NCI-H510A treated with DMSO at 0.1 percent for 48 hours (cell line): ENCODE results near the gene TRIM6.
"Not testable (repeated sequence)": the region's sequence is repeated elsewhere in the genome, so short reads cannot be mapped to it uniquely, and the experiment has no call there.

Source experiments
- DNase-seq: peaks from one replicate; lab custom pipeline; 2025; lab: John Stamatoyannopoulos, UW

TRIM6 gene, protein sequence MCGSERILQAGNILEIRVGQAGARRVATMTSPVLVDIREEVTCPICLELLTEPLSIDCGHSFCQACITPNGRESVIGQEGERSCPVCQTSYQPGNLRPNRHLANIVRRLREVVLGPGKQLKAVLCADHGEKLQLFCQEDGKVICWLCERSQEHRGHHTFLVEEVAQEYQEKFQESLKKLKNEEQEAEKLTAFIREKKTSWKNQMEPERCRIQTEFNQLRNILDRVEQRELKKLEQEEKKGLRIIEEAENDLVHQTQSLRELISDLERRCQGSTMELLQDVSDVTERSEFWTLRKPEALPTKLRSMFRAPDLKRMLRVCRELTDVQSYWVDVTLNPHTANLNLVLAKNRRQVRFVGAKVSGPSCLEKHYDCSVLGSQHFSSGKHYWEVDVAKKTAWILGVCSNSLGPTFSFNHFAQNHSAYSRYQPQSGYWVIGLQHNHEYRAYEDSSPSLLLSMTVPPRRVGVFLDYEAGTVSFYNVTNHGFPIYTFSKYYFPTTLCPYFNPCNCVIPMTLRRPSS

DNA sequence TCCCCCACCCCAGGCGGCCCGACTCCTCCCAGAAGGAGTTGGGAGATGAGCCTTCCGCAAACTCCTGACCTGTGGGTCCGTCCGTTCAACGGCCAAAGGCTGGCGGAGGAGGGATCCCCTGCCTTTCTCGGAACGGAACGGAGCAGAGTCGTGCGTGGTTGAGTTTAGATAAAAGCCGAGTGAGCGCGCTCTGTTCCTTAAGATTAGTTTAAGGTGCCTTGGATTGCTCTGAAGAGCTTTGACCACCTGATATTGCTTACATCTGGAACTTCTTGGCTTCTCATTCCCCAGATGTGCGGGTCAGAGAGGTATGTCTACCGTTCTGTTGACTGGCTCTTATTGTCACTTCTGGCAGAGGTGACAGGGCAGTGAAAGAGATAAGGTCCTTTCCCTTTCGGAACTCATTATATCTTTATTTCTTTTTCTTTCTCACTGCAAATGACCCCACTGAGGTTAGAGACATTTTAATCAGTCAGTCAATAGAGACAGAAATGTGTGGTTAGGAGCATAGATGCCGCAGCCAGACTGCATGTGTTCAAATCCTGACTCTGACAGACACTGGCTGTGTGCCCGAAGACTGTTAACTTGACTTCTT, at the start of gene TRIM6:
TSS of gene TRIM6 (plus strand) at position 31 of the 595 bp plus-strand sequence. CDS start at position 292, 261 bp downstream.
- DNase-seq = no peak

DNA sequence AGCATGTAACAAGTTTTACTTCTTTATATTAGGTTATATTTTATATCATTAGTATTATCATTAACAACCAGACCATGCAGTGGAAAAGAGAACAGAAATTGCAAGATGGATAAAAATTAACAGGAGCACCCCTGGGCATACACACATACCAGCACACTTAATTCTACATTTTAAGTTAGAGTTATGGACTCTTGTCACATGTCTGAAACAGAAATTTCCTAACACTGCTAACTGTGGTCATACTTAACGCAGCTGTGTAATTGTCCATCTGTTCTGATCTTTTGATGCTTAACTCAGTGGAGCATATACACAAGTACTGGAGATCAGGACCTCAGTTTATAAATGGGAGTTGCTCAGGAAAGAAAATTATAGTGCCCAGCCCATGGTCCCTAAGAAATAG, 48.5 kb upstream of the TRIM6 start:
- DNase-seq = no peak

DNA sequence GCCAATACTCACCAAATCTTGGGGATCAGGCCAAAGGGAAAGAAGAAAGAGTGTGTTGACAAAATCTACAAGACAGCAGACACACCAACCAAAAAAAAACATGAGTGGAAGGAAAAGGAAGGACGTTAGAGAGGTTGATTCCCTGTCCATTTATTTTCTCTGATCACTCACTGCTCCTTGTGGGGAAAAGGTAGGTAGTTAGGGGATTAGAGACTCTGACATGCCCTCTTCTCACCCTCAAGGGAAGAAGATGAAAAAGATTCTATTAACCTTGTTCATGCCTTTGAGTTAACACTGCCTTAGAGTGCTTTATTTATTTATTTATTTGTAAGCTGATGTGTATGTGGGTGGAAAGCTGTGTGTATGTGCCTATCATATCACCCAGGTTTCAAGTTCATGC, 48.0 kb upstream of the TRIM6 start, which contains the start of gene OR52H1:
TSS of gene OR52H1 (minus strand) at position 101 of the 400 bp plus-strand sequence. CDS start 3,035 bp downstream, outside the sequence.
- DNase-seq = no peak

DNA sequence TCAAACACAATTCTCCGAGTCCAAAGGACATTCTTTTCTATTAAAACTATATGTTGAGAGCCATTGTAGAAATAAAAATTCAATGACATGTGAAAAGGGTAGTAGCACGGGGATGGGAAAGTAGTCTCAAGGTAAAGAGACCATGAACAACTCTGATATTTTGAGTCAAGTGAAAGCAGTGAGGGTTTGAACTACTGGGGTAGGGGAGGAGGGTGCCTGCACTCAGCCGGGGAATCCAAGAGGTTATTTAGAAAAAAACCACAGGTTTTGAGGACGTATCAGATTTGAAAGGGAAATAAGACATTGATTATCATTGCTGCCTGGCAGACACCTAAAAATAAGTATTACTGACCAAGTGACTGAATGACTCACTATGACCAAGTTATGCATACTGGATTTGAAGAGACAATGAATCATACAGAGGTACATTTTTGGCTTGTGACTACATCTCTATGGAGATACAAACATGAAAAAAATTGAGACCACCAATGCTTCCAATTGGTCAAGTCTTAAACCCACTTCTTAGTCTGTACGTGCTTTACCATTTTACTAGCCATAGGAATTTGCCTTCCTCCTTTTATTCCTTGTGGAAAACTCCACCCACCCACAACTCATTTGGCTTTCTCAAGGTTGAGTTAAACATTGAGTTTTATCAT, 45.9 kb upstream of the TRIM6 start:
- no peak for DNase-seq

DNA sequence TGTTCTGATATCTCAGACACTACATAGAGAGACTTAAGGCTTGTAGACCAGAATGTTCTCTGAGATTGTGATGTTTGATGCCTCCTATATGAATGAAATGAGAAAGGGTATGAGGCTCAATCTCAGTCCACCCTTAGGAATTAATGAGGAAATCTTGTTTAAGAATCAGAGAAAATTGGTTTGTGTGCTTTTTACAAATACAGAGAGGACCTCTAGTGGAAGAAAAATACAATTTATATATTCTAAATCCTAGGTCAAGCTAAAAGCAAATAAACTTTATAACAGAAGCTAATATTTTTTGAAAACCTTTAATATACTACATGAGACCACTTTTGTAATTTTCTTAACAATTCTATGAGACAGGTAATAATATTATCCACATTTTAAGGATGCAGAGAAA, 43.1 kb upstream of the TRIM6 start:
- DNase-seq = peak; percentile 7

DNA sequence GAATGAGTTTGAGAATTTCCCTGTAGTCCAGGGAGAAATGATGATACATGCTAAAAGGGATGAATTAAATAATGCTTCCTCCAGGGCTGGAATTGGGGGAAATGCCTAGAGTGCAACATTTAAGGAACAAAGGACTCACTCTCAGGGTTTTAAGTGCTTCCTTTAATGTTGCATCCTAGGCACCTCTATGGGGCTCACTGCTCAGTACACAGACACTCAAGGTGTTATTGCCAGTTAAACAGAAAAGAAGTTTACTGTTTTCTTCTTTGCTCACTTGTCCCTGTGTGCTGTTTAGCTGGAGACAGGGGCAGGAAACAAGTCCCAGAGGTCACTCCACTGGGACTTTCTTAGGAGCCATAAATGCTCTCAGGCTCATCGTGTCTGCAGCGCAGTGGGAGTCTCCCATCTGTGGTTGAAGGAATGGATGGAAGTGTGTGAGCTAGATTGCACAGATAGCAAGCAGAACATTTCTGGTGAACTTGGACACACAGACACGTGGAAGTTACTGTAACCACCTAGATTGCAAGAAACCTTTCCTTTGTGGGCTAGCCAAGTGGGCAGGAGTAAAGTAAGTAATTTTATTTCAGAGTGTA, 39.7 kb upstream of the TRIM6 start:
- no peak for DNase-seq

DNA sequence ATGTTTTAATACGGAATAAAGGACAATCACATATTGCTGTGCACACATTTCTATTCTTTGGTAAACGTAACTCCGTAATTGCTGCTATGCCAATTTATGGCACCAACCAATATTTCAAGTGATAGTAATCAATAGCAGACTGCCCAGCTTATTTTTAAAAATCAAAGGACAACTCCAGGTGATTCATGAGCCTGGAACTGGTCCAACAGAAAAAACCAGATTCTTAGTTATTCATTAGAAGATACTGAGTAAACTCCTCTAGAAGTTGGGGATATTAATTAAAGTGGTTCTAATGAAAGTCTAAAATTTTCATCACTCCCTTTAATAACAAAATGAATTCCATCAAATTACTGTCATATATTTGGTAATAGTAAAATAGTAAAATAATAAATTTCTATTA, 38.7 kb upstream of the TRIM6 start:
- DNase-seq = no peak

DNA sequence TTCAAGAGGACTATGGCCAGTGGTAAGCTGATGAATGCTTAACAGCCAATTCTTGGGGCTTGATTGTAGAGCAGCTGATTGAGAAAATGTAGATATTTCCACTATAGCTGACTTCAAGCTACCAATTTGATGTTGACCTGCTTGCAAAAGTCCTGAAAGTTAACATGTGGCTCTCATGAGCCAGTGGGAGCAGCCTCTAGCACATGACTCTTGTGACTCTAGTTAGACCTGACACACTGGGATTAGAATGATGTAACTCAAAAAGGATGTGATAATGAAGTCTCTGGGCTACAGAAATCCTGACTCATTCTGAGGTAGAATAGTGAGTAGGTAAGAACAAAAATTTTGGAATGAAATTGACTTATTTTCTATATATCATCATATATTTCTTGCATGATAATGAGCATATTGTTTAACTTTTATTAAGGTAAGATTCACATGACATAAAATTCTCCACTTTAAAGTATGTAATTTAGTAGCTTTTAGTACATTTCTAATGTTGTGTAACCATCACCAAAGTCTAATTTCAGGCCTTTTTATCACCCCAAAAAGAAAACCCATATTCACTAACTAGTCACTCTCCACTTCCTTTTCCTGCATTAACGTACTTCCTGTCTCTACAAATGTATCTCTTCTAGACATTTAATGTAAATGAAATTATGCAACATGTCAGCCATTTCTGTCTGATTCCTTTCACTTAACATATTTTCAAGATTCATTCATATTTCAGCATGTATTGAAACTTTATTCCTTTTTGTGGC, 32.0 kb upstream of the TRIM6 start:
- DNase-seq = no peak

DNA sequence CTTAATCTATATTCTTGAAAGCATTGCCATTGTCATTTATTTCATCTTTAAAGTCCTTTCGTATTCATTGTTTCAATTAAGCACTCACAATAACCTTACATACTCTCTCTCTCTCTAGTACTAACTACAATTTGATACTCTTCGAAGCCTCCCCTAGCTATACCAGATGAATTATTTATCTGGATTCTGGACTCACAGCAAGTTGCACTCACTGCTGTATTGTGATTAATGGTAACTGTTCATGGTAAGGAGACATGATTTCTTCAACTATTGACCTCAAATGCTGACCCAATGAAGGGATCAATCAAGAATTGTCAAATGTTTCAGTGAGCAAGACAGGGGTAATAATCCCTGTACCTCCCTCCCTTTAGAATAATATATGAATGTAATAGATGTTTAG, 21.8 kb upstream of the TRIM6 start:
- no peak for DNase-seq

DNA sequence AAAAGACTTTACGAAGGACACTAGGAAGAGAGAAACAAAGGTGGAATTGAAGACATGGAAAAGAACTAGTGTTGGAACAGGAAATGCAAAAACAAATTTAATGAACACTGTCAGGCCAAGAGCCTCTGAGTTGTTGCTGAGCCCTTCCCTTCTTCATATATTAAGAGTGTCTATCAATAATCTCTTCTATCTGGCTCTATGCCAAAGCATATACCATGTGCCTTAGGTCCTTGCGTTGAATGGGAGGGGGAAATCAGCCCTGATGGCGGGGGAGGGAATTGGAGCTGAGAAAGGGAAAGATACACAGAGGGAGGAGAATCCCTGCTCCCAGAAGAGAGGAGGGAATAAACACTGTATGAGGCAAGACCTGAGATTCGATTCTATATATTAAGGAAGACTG, 21.3 kb upstream of the TRIM6 start:
- peak; percentile 29 for DNase-seq

DNA sequence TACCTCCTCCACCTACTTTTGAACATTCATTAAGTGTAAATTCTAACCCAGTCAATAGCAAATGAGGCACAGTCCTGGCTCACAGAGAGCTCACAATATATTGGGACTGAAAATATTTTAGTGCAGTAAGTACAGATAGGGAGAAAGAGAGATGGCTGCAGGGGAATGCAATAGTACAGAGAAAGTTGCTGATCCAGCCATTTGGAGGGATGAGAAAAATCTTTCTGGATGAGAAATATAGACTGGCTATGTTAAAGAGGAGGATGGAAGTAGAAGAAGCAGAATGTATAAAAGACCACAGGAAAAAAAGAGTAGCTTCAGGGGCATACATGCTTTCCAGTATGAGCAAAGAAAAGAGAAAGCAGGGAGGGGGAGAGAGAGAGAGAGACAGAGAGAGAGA, 19.3 kb upstream of the TRIM6 start:
- no peak for DNase-seq

DNA sequence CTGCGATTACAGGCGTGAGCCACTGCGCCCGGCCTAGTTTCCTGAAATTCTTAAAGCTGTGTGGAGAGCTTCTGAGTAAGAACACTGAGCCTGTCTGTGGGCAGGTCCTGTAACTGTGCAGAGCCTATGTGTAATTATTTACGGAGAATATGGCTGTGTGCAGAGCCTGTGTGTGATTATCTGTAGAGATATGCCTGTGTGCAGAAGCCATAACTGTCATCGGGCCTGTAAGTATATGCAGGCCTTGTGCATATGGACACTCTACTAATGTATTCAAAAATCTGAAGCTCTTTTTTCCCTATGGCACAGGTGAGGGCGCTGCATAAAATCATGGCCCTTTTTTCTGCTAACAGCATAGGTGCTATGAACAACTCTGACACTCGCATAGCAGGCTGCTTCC, 15.9 kb upstream of the TRIM6 start, which contains the start of gene OR52B6:
TSS of gene OR52B6 (plus strand) at position 301 of the 400 bp plus-strand sequence. CDS start at position 301, 0 bp downstream.
- DNase-seq = no peak

DNA sequence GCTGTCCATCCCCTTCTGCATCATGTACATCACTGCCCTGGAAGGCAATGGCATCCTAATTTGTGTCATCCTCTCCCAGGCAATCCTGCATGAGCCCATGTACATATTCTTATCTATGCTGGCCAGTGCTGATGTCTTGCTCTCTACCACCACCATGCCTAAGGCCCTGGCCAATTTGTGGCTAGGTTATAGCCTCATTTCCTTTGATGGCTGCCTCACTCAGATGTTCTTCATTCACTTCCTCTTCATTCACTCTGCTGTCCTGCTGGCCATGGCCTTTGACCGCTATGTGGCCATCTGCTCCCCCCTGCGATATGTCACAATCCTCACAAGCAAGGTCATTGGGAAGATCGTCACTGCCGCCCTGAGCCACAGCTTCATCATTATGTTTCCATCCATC, 15.4 kb upstream of the TRIM6 start:
- no peak for DNase-seq

DNA sequence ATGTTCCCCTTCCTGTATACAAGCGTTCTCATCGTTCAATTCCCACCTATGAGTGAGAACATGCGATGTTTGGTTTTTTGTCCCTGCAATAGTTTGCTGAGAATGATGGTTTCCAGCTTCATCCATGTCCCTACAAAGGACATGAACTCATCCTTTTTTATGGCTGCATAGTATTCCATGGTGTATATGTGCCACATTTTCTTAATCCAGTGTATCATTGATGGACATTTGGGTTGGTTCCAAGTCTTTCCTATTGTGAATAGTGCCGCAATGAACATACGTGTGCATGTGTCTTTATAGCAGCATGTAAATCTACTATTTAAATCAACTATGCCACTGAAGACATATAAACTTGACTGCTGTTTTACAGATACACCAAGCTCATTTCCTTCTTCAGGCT, 12.0 kb upstream of the TRIM6 start:
- DNase-seq = not testable (repeated sequence)

DNA sequence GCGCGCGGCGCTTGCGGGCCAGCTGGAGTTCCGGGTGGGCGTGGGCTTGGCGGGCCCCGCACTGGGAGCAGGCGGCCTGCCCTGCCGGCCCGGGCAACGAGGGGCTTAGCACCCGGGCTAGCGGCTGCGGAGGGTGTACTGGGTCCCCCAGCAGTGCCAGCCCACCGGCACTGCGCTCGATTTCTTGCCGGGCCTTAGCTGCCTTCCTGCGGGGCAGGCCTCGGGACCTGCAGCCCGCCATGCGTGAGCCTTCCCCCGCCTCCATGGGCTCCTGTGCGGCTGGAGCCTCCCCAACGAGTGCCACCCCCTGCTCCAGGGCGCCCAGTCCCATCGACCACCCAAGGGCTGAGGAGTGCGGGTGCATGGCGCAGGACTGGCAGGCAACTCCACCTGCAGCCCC, 6.5 kb upstream of the TRIM6 start:
- not testable (repeated sequence) for DNase-seq

DNA sequence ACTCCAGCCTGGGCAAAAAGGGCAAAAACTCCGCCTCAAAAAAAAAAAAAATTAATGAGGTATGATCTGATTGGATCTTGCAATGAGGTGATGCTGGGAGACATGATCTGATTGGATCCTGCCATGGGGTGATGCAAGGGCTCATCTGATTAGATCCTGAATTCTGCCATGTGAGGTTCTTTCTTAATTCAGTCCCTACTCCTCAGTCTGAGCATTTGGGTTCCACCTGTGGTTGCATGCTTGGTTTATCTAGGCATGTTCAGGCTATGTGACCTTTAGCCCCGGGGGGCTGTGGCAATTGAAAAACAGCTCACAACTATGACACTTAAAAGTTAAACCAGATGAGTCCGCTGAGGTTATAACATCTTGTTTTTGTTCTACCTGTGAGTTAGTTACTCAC, 4.8 kb upstream of the TRIM6 start:
- DNase-seq = no peak

DNA sequence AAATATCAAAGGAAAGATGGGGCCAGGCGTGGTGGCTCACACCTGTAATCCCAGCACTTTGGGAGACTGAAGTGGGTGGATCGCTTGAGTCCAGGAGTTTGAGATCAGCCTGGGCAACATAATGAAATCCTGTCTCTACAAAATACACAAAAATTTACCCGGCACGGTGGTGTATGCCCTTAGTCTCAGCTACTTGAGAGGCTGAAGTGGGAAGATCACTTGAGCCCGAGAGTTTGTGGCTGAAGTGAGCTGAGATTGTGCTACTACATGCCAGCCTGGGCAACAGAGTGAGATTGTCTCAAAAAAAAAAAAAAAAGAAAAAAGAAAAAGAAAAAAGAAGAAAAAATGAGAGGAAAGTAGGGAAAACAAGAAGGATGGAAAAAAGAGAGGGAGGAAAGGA, 3.8 kb upstream of the TRIM6 start:
- no peak for DNase-seq

DNA sequence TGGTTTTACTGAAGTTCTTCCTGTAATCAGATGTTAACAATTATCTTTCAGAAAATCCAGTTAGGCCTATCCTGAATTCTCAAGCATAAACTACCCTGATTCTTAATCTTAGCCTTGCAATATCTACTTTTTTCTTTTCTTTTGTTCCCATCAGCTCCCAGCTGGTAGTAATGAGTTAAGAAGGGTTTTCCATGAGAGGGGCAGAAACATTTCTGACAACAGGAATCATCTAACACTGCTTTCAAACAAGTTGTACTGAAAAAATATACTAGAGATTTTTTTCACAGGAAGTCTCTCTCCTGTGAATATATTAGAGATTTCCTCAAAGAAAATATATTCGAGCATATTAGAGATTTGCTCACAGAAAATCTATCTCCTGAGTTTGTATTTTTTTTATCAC, 3.3 kb upstream of the TRIM6 start:
- DNase-seq = no peak

DNA sequence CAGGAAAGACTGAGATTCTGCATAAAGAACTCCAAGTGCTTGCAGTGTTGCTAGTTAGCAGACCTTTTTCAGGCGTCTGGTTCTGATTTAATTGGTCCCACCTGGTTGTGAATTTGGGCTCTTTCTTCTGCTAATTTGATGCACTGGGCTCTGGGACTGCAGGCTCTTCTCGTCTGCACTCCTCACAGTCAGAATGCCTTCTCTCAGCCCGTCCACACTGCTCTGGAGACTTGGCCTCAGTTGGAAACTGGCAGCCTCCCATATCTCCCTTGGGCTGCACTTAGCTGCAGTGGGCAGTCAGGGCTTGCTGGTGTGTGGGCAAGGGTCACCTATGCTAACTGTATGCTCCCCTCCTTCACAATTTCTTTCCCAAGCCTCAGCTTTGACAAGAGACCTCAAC, 1.5 kb downstream of the TRIM6 start:
- no peak for DNase-seq

DNA sequence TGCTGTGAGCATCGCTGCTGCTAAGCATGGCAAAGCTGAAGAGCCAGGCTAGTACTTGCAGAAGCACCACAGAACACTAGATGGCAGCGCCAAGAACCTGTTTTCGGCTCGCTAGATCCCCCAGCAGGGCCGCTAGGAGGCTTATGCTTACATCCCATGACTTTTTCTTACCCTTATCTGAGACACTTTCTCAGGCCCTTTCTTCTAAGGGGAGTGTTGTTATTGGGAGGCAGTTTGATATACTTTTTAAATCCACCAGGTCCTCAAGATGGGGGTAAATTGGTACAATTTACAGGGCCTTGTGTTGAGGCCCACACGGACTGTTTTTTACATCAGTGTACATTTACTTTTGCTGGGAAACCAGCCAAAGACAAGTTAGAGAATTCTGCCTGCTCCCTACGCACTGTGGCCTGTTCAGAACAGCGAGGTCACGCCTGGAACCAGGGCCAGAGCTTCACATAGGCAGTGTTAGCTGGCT, 4.0 kb downstream of the TRIM6 start:
- peak; percentile 1 for DNase-seq

DNA sequence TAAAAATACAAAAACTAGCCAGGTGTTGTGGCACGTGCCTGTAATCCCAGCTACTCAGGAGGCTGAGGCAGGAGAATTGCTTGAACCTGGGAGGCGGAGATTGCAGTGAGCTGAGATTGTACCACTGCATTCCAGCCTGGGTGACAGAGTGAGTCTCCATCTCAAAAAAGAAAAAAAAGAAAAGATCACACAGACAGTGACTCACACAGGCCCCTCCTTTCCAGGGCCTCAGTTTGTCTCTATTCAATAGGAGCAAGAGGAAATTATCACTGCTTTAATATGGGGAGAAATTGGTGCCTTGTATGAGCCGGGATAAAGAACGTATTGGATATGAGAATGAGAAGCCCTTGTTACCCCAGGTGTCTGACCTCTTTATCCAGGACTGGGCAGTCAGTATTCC, 6.4 kb downstream of the TRIM6 start:
- not testable (repeated sequence) for DNase-seq
